IPS-11a (cell line): Measurements from ENCODE around the gene GATD1.

ENCODE experiments used
- H3K4me3 ChIP-seq: one replicate; pipeline ENCODE4 v1.5.1; 2013; ENCODE audit warnings: low read depth, low read length, control low read depth

GATD1 gene

DNA sequence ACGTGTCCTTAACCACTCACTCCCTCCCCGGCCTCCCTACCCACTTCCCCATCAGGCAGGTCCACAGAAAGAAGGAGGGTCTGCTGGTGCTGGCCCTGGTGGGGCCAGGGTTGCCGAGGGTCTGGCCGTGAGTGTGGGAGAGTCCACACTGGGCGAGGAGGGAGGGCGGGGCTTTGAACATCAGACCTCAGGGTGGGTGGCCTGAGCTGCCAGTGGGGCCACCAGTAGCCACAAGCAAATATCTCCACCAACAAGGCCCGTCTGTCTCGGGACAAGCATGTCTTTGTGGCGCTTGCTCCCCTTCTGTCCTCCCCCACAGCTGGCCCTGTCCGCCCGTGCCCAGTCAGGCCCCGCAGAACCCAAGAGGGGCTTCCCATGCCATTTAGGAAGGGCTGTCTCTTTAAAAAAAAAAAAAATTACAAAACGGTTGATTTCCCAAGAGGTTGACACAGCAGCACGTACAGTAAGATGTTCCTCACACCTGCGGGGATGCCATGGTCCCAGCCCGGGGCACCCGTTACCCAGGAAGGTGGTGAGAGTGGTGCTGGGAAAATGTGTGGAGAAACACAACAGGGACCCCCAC lies 47.7 kb downstream of the GATD1 start:
- H3K4me3 ChIP-seq: no peak overlapping the region

DNA sequence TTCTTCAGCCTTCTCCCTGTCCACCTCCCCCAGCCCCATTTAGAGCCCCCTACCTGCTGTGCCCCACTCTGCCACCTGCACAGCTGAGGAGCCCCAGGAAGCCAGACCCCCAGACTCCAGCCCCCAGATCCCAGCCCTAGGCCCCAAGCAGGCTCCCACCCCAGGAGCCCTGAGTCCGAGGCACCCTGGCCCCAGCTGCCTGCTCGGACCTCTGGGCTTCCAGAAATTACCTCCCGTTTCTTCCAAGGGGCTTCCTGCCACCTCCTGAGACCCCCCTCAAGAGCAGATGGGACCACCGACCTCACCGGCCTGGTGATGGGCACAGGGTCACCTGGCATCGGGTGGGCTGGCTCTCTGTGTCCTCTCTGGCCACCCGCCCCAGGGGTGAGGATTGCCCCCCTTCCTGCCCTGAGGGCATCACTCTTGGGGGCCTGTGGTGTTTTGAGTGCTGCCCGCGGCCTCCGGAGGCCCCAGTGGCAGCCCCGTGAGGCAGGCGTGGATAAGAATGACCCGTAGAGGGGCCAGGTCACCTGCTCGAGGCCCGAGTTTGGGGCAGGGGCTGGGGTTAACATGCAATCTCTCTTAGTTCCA lies 48.3 kb downstream of the GATD1 start:
- H3K4me3 ChIP-seq: no peak overlapping the region

DNA sequence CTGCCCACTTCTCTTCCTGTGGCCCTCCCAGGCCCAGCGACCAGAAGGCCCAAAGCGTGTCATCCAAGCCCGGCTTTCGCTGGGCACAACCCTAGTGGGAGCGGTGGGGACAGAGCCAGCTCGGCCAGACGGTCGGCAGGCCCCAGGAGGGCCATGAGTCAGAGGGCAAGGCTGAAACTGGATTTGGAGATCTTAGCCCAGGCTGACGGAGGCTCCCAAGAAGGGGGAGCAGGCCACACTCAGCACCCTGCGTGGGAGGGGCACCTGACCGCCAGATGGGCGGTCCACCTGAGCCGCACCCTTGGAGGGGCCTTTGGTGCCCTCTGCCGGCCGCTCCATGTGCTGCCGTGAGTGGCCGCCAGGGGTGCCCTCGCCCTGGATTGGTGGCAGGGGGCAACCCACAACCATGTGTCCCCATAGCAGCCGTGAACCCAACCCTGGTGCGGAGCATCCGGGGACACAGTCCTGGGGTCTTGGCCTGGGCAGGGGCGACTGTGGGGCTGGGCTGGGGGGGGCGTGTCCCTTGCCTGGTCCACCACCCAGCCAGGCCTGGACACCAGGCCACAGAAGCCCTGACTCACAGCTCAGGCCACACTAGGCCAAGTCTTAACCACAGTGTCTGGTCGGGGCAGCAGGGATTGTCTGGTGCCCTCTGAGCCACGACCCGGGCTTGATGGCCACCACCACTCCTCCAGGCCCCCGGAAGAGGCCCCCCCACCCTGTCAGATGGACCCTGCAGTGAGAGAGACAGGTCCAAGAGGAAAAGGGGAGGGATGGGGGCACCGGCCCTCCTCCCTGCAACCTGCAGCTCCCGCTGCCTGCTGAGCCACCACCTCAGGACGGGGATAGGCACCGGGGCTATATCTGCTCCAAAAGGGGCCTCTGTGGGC lies 49.2 kb downstream of the GATD1 start:
- H3K4me3 ChIP-seq: no peak overlapping the region

DNA sequence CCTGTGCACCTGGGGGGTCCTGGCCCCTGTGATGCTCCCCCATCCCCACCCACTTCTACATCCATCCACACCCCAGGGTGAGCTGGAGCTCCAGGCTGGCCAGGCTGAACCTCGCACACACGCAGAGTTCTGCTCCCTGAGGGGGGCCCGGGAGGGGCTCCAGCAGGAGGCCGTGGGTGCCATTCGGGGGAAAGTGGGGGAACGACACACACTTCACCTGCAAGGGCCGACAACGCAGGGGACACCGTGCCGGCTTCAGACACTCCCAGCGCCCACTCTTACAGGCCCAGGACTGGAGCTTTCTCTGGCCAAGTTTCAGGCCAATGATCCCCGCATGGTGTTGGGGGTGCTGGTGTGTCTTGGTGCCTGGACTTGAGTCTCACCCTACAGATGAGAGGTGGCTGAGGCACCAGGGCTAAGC lies 50.0 kb downstream of the GATD1 start:
- no peak overlapping the region for H3K4me3 ChIP-seq

DNA sequence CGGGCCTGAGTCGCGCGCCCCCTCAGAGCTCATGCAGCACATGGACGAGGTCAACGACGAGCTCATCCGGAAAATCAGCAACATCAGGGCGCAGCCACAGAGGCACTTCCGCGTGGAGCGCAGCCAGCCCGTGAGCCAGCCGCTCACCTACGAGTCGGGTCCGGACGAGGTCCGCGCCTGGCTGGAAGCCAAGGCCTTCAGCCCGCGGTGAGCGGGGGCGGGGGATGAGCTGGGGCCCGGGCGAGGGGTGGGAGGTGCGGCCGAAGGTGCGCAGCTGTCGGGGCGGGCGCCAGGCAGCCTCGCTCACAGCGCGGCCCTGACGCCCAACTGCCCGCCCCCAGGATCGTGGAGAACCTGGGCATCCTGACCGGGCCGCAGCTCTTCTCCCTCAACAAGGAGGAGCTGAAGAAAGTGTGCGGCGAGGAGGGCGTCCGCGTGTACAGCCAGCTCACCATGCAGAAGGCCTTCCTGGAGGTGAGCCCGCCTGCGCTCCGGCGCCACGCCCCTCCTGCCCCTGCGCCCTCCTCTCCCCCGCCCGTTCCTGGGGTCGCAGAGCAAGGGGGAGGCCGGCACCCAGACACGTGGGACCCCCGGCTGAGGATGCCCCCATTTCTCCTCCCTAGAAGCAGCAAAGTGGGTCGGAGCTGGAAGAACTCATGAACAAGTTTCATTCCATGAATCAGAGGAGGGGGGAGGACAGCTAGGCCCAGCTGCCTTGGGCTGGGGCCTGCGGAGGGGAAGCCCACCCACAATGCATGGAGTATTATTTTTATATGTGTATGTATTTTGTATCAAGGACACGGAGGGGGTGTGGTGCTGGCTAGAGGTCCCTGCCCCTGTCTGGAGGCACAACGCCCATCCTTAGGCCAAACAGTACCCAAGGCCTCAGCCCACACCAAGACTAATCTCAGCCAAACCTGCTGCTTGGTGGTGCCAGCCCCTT lies 50.7 kb downstream of the GATD1 start:
- peak overlapping the region; percentile 17 for H3K4me3 ChIP-seq

DNA sequence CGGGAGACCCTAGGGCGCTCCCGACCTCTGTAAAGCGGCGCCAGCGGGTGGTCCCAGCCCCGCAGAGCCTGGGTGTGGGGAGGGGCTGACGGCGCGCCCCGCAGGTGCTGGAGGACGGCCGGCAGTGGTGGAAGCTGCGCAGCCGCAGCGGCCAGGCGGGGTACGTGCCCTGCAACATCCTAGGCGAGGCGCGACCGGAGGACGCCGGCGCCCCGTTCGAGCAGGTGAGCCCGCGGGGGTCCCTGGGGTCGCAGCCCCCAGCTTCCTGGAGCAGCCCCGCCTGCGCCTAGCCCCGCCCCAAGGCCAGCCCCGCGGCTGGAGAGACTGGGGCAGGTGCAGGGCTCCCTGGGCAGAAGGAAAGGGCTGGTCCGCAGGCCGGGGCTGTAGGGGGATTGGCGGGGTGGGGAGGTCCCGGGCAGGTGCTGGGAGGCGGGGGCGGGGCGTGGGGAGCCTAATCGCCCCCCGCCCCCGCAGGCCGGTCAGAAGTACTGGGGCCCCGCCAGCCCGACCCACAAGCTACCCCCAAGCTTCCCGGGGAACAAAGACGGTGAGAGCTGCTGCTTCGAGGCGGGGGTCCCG lies 51.6 kb downstream of the GATD1 start:
- H3K4me3 ChIP-seq: peak overlapping the region; percentile 17

DNA sequence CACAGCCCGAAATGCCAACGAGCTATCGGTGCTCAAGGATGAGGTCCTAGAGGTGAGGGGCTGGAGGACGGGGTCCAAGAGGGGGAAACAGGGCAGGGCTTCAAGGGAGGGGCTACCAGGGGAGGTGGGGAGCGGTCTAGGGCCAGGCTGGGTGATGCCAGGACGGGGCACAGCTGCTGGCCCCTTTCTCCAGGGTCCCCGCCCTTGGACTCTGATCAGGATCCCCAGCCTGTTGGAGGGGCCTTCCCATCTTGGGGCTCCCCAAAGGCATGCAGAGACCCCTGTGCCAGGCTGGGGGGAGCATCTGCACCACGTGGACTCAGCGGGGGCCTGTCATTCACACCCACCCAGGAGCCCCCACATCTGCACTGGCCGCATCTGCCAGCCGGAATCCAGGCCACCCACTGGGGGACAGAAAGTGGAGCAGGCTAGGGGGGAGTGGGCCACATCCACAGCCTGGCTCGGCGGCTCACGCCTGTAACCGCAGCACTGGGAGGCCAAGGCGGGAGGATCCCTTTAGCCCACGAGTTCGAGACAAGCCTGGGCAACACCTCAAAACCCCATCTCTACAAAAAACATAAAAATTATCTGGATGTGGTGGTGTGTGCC lies 52.4 kb downstream of the GATD1 start:
- H3K4me3 ChIP-seq: no peak overlapping the region

DNA sequence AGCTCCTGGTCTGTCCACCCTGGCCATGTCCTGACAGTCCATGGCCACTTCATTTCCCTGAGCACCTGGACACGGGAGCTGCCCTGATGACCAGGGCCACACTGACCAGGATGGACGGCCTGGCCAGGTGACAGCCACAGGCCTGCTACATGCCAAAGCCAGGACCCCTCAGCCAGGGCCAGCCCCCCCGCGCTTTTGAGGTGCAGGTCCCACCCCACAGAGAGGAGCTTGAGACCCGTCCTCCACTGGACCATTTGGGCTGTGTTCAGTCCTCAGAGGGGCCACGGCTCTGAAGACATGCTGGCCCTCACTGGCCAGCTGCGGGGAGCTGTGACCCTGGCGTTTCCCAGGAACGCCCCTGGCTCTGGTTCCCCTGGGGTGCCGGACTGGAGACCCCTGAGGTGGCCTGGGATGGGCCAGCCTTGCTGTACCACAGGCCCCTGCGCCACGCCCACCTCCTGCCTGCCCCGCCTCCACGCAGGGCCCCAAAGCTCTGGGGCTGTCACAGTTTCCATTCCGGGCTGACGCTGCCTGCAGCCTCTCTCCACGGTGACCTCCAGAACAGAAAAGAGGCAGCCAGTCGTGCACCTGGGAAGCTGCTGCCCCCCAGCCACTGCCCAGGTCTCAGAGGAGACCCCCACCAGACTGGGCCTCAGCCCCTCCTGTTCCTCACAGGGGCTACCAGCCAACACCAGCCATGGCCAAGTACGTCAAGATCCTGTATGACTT lies 53.1 kb downstream of the GATD1 start:
- H3K4me3 ChIP-seq: no peak overlapping the region

DNA sequence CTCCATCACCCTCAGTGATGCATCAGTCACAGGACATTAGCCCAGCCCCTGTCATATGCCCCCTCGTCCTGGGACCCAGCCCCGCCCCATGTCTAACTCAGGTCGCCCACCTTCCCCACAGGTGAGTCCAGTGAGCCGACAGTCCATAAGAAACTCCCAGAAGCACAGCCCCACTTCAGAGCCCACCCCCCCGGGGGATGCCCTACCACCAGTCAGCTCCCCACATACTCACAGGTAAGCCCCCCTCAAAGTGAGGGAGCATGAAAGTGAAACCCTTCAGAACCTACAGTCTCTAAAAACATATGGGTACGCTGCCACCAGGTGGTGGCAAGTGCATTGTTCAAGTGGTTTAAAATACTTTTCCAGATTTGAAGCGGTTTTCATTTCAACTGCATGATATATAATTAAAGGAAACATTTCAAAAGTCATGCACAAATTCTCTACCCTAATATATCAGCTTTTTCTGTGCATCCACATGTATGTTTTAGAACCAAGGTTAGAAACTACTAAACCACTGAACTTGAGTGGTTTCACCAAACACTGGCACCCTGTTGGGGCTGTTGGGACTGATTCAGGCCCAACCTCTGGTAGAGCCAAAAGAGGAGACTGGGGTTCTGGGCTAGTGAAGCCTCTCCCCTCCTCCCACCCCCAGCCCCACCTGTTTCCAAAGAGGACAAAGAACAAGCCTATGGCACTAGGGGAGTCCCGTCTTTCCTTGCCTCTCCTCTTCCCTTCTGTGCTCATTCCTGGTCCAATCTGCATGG lies 54.0 kb downstream of the GATD1 start:
- H3K4me3 ChIP-seq: no peak overlapping the region

DNA sequence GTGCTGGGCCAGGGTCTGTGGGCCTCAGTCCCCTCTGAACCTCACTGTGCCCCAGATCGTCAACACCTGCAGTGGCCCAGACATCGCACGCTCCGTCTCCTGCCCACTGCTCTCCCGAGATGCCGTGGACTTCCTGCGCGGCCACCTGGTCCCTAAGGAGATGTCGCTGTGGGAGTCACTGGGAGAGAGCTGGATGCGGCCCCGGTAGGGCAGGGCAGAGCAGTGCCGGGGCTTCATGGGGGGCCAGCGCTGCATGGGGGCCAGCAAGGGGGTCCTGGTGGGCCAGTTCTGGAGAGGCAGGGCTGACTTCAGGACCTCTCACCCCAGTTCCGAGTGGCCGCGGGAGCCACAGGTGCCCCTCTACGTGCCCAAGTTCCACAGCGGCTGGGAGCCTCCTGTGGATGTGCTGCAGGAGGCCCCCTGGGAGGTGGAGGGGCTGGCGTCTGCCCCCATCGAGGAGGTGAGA lies 54.9 kb downstream of the GATD1 start:
- H3K4me3 ChIP-seq: no peak overlapping the region

DNA sequence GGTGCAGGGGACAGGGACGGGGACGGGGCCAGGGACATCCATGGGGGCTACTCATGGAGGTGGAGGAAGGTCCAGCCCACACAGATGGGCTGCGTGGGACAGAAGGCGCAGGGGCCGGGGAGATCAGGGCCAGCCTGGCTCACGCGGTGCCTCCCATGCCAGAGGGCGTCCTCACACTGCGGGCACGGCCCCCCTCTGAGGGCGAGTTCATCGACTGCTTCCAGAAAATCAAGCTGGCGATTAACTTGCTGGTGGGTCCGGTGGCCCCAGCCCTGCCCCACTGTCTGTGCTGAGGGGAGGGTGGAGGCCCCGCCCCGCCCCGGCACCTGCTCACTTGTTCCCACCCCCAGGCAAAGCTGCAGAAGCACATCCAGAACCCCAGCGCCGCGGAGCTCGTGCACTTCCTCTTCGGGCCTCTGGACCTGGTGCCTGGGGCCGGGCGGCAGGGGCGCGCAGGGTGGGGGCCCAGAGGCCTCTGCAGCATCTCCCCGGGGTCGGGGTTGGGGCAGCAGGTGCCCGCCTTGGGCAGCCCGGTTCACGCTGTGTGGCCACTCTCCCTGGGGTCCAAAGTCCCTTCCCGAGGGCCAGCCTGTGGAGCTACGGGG lies 55.4 kb downstream of the GATD1 start:
- no peak overlapping the region for H3K4me3 ChIP-seq

DNA sequence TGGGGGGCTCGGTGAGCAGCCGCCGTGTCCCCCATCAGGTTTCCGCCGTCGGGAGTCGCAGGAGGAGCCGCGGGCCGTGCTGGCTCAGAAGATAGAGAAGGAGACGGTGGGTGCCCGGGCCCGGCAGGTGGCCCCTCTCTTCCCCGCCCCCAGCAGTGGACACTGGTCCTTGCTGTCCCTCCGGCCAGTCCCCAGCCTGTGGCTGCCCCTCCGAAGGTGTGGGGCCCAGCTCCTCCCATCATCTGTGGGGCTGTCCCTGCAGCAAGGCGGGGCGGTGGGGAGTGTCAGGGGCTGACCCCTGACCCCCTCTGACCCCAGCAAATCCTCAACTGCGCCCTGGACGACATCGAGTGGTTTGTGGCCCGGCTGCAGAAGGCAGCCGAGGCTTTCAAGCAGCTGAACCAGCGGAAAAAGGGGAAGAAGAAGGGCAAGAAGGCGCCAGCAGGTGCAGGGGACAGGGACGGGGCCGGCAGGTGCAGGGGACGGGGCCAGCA lies 56.0 kb downstream of the GATD1 start:
- no peak overlapping the region for H3K4me3 ChIP-seq

DNA sequence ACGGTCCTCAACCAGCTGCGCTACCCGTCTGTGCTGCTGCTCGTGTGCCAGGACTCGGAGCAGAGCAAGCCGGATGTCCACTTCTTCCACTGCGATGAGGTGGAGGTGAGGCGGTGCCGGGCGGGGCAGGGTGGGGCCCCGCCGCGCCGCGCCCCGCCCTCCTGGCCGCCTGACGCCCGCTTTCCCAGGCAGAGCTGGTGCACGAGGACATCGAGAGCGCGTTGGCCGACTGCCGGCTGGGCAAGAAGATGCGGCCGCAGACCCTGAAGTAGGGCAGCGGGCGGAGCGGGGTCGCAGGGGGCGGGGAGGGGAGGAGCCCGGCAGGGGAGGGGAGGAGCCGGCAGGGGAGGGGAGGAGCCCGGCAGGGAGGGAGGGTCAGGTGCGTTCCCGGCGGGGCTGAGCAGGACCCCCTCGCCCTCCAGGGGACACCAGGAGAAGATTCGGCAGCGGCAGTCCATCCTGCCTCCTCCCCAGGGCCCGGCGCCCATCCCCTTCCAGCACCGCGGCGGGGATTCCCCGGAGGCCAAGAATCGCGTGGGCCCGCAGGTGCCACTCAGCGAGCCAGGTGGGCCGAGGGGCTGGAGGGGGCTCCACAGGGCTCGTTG lies 56.5 kb downstream of the GATD1 start:
- H3K4me3 ChIP-seq: no peak overlapping the region

DNA sequence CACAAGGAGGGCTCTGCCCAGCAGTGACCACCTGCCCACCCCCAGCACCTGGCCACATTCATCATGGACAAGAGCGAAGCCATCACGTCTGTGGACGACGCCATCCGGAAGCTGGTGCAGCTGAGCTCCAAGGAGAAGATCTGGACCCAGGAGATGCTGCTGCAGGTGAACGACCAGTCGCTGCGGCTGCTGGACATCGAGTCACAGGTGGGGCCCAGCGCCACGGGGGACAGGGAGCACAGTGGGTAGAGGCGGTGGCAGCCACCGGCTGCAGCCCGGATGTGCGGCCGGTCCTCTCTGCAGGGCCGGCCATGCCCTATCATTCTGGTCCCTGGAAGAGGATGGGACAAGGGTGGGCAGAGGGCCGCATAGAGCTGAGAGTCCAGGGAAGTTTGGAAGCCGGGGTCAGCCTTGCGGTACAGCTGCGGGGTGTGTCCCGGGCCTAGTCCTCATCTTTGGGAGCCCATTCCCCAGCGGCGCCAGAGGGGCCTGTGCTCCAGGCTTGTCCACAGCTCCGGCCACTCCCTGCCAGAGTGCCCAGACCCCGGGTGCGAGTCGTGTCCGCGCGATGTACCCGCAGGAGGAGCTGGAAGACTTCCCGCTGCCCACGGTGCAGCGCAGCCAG lies 57.2 kb downstream of the GATD1 start:
- H3K4me3 ChIP-seq: no peak overlapping the region

DNA sequence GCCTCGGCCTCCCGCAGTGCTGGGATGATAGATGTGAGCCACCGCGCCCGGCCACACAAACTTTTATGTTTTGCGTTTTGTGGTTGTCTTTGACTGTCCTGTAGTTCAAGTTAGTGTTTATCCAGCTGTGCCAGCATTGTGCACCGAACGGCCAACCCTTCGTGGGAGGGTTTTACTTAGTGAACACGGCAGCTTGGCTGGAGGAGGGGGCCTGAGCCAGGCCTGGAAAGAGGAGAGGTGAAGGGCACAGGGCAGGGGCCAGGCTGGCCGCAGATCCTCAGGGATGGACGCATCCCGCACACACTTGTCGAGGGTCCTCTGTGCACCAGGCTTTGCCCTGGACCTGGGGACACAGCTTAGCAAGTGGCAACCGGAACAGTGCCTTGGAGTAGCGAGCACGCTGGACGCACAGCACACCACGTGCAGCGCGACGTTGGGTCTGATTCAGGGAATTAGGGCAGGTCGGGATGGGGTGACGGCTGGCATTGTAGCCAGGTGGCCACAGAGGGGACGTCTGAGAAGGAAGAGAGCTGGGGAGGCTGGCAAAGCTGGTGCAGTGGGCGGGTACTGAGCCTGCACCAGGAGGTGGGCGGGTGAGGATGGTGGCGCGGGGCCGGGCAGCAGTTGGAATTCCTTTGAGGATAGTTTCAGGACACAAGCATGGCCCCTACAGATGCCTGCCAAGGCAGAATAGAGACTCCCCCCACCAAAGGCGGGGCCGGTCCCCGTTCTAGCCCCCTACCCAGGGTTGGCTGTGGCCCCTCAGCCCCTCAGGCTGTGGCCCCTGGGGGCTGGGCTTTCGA lies 57.9 kb downstream of the GATD1 start:
- H3K4me3 ChIP-seq: no peak overlapping the region
